ENCODE measurements around the gene IGSF5. TPM values are rescaled to one million over a fixed set of nuclear protein-coding genes. Genes with fewer than 3 reads are reported as not detected.

IGSF5 gene
- total RNA-seq, 4 donors from 2014 or later, result 0.27 TPM; not detected in 3

DNA sequence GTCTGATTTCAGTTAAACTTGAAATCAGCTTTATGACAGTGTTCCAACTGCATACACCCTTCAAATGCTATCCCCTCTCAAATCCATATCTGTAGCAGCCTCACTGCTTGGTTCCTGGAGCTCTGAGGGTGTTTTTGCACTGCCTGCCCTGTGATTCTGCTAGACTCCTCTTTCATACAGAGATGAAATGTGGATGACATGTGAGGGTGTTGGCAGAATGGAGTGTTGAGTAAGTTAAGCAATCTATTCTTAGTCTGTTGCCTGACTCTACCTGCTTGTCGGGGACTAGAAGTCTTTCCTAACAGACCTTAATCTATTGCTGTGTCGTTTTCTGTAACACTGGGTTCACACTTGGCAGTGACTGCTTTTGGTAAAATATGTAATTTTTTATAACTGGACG is 9.8 kb downstream of the IGSF5 start:
- no peak for DNase-seq
- in situ Hi-C loops (cut with MboI; ENCODE audit: low pct_ligation_motif_present in 1 of 4, low pct_unique_long_range_greater_than_20kb in 1 of 4, low sequenced_read_pairs in 3 of 4) (no loop called here), intact Hi-C loops (cut with DNase I; ENCODE audit: low total_unique reads) (no loop called here)
- no peaks in the 10 kb centered on the region for H3K4me1 ChIP-seq
- peaks cover 0 to 11% of the 10 kb centered on the region in 2 donors for H3K9me3 ChIP-seq
- 60 to 81% methylated on average over 2 to 3 of the region's 3 CpGs for WGBS, 2 donors (ENCODE audit: low coverage in 1 of 2)
- H3K27ac ChIP-seq, result no peak overlapping the region
- H3K4me3 ChIP-seq, result no peak overlapping the region
- no peaks in the 10 kb centered on the region for H3K27me3 ChIP-seq
- TF ChIP-seq POLR2AphosphoS5 (IDR thresholded peaks at IDR 0.05) (no peak), POLR2A (IDR thresholded peaks at IDR 0.05) (no peak), EP300 (IDR thresholded peaks at IDR 0.05; ENCODE audit: low read depth) (no peak)
- TF ChIP-seq, protein P1, sequence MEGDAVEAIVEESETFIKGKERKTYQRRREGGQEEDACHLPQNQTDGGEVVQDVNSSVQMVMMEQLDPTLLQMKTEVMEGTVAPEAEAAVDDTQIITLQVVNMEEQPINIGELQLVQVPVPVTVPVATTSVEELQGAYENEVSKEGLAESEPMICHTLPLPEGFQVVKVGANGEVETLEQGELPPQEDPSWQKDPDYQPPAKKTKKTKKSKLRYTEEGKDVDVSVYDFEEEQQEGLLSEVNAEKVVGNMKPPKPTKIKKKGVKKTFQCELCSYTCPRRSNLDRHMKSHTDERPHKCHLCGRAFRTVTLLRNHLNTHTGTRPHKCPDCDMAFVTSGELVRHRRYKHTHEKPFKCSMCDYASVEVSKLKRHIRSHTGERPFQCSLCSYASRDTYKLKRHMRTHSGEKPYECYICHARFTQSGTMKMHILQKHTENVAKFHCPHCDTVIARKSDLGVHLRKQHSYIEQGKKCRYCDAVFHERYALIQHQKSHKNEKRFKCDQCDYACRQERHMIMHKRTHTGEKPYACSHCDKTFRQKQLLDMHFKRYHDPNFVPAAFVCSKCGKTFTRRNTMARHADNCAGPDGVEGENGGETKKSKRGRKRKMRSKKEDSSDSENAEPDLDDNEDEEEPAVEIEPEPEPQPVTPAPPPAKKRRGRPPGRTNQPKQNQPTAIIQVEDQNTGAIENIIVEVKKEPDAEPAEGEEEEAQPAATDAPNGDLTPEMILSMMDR (IDR thresholded peaks at IDR 0.05), result no peak
- H3K36me3 ChIP-seq, result no peaks in the 10 kb centered on the region

DNA sequence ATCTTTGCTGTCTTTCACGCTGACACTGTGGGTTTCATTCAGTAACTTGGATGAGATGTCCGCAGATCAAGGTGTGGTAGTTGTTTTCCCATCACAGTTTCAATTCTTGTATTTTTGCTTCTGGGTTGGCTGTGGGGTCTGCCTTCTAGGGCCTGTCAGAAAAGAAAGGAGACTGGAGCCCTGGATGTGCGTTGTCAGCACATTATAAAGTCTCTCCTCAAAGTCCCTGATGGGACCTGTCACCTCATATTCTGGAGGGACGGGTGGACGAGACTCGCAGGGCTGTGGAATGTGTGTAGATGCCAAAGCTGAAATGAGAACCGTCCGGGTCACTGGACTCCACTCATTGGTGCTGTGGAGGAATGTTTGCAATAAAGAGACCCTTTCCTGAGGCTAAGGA is 11.3 kb downstream of the IGSF5 start:
- no peak overlapping the region for H3K4me3 ChIP-seq
- no peak for DNase-seq
- TF ChIP-seq POLR2A (IDR thresholded peaks at IDR 0.05) (no peak), POLR2AphosphoS5 (IDR thresholded peaks at IDR 0.05) (no peak), EP300 (IDR thresholded peaks at IDR 0.05; ENCODE audit: low read depth) (no peak)
- TF ChIP-seq, protein P1 (IDR thresholded peaks at IDR 0.05), result no peak
- H3K27ac ChIP-seq, result no peak overlapping the region
- 51 to 66% methylated on average over 4 to 8 of the region's 8 CpGs for WGBS, 2 donors (ENCODE audit: low coverage in 1 of 2)
- no peaks in the 10 kb centered on the region for H3K4me1 ChIP-seq
- no peaks in the 10 kb centered on the region for H3K27me3 ChIP-seq
- no peaks in the 10 kb centered on the region for H3K36me3 ChIP-seq
- peaks cover 0 to 11% of the 10 kb centered on the region in 2 donors for H3K9me3 ChIP-seq
- in situ Hi-C loops (cut with MboI; ENCODE audit: low pct_ligation_motif_present in 1 of 4, low pct_unique_long_range_greater_than_20kb in 1 of 4, low sequenced_read_pairs in 3 of 4) (no loop called here), intact Hi-C loops (cut with DNase I; ENCODE audit: low total_unique reads) (no loop called here)

DNA sequence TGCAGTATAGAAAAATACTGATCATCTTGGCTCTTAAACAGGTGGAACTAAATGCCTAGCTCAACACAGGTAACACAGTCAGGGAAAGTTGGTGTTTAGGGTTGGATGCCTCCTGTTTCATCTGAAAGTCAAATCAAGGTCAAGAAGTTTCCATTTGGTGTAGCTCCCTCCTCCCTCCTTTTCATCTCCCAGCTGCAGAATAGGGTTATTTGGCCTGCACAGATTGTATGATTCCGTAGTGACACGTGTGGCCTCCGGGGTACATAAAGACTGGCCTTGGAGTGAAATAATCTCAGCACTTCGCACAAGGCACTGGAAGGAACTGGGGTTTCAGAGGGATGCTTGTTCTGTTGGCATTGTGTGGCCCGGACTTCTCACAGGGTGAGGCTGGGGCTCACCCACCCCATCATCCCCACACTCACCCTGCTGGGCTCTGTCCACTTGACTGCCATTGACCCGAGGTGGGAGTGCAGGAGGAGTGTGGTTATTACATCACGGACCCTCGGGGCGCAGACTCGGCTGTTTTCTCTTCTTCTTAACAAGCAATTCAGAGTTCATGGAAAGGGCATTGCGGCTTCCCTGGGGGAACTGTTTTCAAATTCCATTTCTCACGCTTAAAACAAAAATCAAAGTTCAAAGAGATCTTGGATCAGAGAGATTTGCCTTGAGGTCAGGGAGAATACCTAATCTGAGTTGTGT is 18.4 kb downstream of the IGSF5 start:
- no peak overlapping the region for H3K4me3 ChIP-seq
- no peak for DNase-seq
- in situ Hi-C loops (cut with MboI; ENCODE audit: low pct_ligation_motif_present in 1 of 4, low pct_unique_long_range_greater_than_20kb in 1 of 4, low sequenced_read_pairs in 3 of 4), result no loop called here
- no peak overlapping the region for H3K27ac ChIP-seq
- TF ChIP-seq, protein P1 (IDR thresholded peaks at IDR 0.05), result no peak
- TF ChIP-seq POLR2A (IDR thresholded peaks at IDR 0.05) (no peak), POLR2AphosphoS5 (IDR thresholded peaks at IDR 0.05) (no peak), EP300 (IDR thresholded peaks at IDR 0.05; ENCODE audit: low read depth) (no peak)
- no peaks in the 10 kb centered on the region for H3K27me3 ChIP-seq
- no peaks in the 10 kb centered on the region for H3K36me3 ChIP-seq
- WGBS, 2 donors (ENCODE audit: low coverage in 1 of 2), result 57 to 71% methylated on average over 2 to 12 of the region's 12 CpGs
- H3K4me1 ChIP-seq, result no peaks in the 10 kb centered on the region
- intact Hi-C loops (cut with DNase I; ENCODE audit: low total_unique reads), result no loop called here
- H3K9me3 ChIP-seq, result no peaks in the 10 kb centered on the region

DNA sequence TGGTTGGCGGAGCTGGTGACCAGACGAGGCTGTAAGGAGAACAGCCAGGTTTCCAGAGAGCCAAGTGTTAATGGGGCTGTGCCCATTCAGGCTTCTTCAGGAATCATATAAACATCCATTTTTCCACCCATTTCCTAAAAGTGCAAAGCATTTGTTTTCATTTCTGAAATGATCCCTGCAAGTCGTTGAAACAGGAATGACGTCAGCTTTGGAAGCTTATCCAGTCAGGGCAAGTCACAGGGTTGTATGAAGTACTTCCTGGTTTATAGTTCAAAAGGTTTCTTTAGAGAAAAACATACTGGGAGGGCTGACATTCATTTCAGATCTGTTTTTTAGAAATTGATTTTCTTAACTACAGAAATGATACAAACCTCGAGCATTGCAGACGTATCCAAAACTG is 29.2 kb downstream of the IGSF5 start:
- TF ChIP-seq EP300 (IDR thresholded peaks at IDR 0.05; ENCODE audit: low read depth) (no peak), POLR2AphosphoS5 (IDR thresholded peaks at IDR 0.05) (no peak), POLR2A (IDR thresholded peaks at IDR 0.05) (no peak)
- TF ChIP-seq, protein P1 (IDR thresholded peaks at IDR 0.05), result no peak
- WGBS, 2 donors (ENCODE audit: low coverage in 1 of 2), result 58 to 66% methylated on average over 6 of the region's 6 CpGs
- no peaks in the 10 kb centered on the region for H3K36me3 ChIP-seq
- intact Hi-C loops (cut with DNase I; ENCODE audit: low total_unique reads) (no loop called here), in situ Hi-C loops (cut with MboI; ENCODE audit: low pct_ligation_motif_present in 1 of 4, low pct_unique_long_range_greater_than_20kb in 1 of 4, low sequenced_read_pairs in 3 of 4) (no loop called here)
- H3K4me1 ChIP-seq, result no peaks in the 10 kb centered on the region
- DNase-seq, result no peak
- H3K27ac ChIP-seq, result no peak overlapping the region
- no peaks in the 10 kb centered on the region for H3K27me3 ChIP-seq
- H3K4me3 ChIP-seq, result no peak overlapping the region
- no peaks in the 10 kb centered on the region for H3K9me3 ChIP-seq

Measured in transverse colon (tissue), 4 donors.